GM15510 (cell line): ENCODE data around the gene MICU1.

ENCODE experiments used
- POLR2A ChIP-seq: IDR thresholded peaks from 3 replicates; pipeline ENCODE4 v1.6.1; 2011; ENCODE audit warnings: borderline replicate concordance; ENCODE audit not compliant: insufficient read length; ENCODE audit errors: extremely low read depth

Gene MICU1

GRCh38 chr10:72593963-72594362 lies 31.9 kb downstream of the MICU1 start:
- no peak for TF ChIP-seq POLR2A

GRCh38 chr10:72588266-72588665 lies 37.6 kb downstream of the MICU1 start:
- no peak for TF ChIP-seq POLR2A

- TF ChIP-seq POLR2A, result no peak
Measured at GRCh38 chr10:72587568-72587967, 38.3 kb downstream of the MICU1 start.

- no peak for TF ChIP-seq POLR2A
Measured at GRCh38 chr10:72574636-72575035, 51.2 kb downstream of the MICU1 start.

- TF ChIP-seq POLR2A, result no peak
Measured at GRCh38 chr10:72573079-72573478, 52.8 kb downstream of the MICU1 start.

- TF ChIP-seq POLR2A, result no peak
Measured at GRCh38 chr10:72567889-72568640, 57.8 kb downstream of the MICU1 start.

GRCh38 chr10:72567421-72567820 lies 58.5 kb downstream of the MICU1 start:
- TF ChIP-seq POLR2A, result no peak

- no peak for TF ChIP-seq POLR2A
Measured at GRCh38 chr10:72564596-72564995, 61.3 kb downstream of the MICU1 start.

- TF ChIP-seq POLR2A, result no peak
Measured at GRCh38 chr10:72563327-72563932, 62.4 kb downstream of the MICU1 start.

- no peak for TF ChIP-seq POLR2A
Measured at GRCh38 chr10:72561745-72562166, 64.1 kb downstream of the MICU1 start.

GRCh38 chr10:72557362-72557761 lies 68.5 kb downstream of the MICU1 start:
- no peak for TF ChIP-seq POLR2A

- TF ChIP-seq POLR2A, result no peak
Measured at GRCh38 chr10:72552857-72553256, 73.0 kb downstream of the MICU1 start.

- no peak for TF ChIP-seq POLR2A
Measured at GRCh38 chr10:72550239-72550638, 75.6 kb downstream of the MICU1 start.

- TF ChIP-seq POLR2A, result no peak
Measured at GRCh38 chr10:72545546-72545945, 80.3 kb downstream of the MICU1 start.

- TF ChIP-seq POLR2A, result no peak
Measured at GRCh38 chr10:72542396-72542815, 83.5 kb downstream of the MICU1 start.

GRCh38 chr10:72541337-72541736 lies 84.5 kb downstream of the MICU1 start:
- TF ChIP-seq POLR2A, result no peak
